HCT116 (cell line): ENCODE results near the gene IRX6. TPM values are rescaled to one million over a fixed set of nuclear protein-coding genes. Genes with fewer than 3 reads are reported as not detected.

ENCODE experiments used
- ATAC-seq: fragments of 200-7000 bp; cut with Tn5 transposase; 2 replicates; pipeline ENCODE4 v1.9.1; 2020; ENCODE audit warnings: mild to moderate bottlenecking, moderate library complexity
- BruUV-seq: library from RNA; stranded (reverse); fragments of 400-500 nt; replicated peaks from 2 replicates; lab custom pipeline; 2021; lab: Mats Ljungman, UMichigan
- CTCF ChIA-PET: fragments of 300-600 bp; sonication (Branson Sonifier 250); formaldehyde crosslinking; loops from one replicate; lab custom pipeline; 2021; ENCODE audit warnings: antibody characterized with exemption; lab: Charles Lee
- POLR2A ChIA-PET: fragments of 300-600, 350-600 bp; sonication (Branson Sonifier 250); formaldehyde crosslinking; loops from one replicate; lab custom pipeline; 2021; ENCODE audit warnings: antibody characterized with exemption; lab: Charles Lee
- RAD21 ChIA-PET, 2 experiments: fragments of 300-600 bp; sonication (Branson Sonifier 250); formaldehyde crosslinking; loops; one replicate each; lab custom pipeline; 2023; ENCODE audit warnings: low total read pairs in 2 of 2; ENCODE audit not compliant: uncharacterized antibody in 2 of 2, unreplicated experiment in 2 of 2, low non-redundant PET in 1 of 2; lab: Charles Lee
- DNase-seq: peaks from one replicate; pipeline ENCODE4 v3.0.0-alpha.2; 2010; ENCODE audit warnings: low read depth, low spot score
- H2AFZ ChIP-seq: fragments of 200-600 bp; shearing (Covaris generic), sonication (generic); 2 replicates; pipeline ENCODE4 v1.6.1; 2017; ENCODE audit warnings: low read depth, mixed run types, mixed read lengths, antibody characterized with exemption, low read length; ENCODE audit not compliant: poor library complexity, severe bottlenecking
- H3K27ac ChIP-seq: 2 replicates; pipeline ENCODE4 v1.5.1; 2012; ENCODE audit warnings: low read depth, low read length
- H3K27me3 ChIP-seq: fragments of 200-600 bp; sonication (generic); 2 replicates; pipeline ENCODE4 v1.6.1; 2016; ENCODE audit warnings: mixed run types, low read length, mixed read lengths; ENCODE audit not compliant: insufficient read depth
- H3K36me3 ChIP-seq, 2 experiments: fragments of 200-500 bp in 1 of 2; fragments of 200-600 bp in 1 of 2; sonication (Bioruptor generic) in 1 of 2; sonication (generic) in 1 of 2; 2 replicates each; pipeline versions ENCODE4 v1.5.1 to v1.6.1; 2014 to 2016; ENCODE audit warnings: low read length in 2 of 2, inconsistent platforms in 1 of 2, mixed read lengths in 1 of 2, mixed run types in 1 of 2; ENCODE audit not compliant: insufficient read depth in 2 of 2, control insufficient read depth in 1 of 2
- H3K4me1 ChIP-seq, 2 experiments: fragments of 200-600 bp in 1 of 2; sonication (generic) in 1 of 2; 2 replicates each; pipeline versions ENCODE4 v1.5.1 to v1.6.1; 2012 to 2017; ENCODE audit warnings: low read length in 2 of 2, inconsistent platforms in 1 of 2, mild to moderate bottlenecking in 1 of 2, mixed read lengths in 1 of 2, mixed run types in 1 of 2, moderate library complexity in 1 of 2; ENCODE audit not compliant: insufficient read depth in 2 of 2, control insufficient read depth in 1 of 2
- H3K4me2 ChIP-seq: fragments of 200-600 bp; sonication (generic); 2 replicates; pipeline ENCODE4 v1.6.1; 2017; ENCODE audit warnings: mixed run types, low read length, mixed read lengths
- H3K4me3 ChIP-seq, 2 experiments: fragments of 200-600 bp in 1 of 2; sonication (generic) in 1 of 2; replicated peaks in 1 of 2; 2 replicates each; pipeline ENCODE4 v1.5.1; 2011 to 2016; ENCODE audit warnings: low read length in 2 of 2, control low read depth in 1 of 2, low read depth in 1 of 2, mild to moderate bottlenecking in 1 of 2, mixed read lengths in 1 of 2, mixed run types in 1 of 2
- H3K79me2 ChIP-seq: fragments of 200-600 bp; sonication (generic); 2 replicates; pipeline ENCODE4 v1.6.1; 2017; ENCODE audit warnings: mild to moderate bottlenecking, mixed run types, low read length, moderate library complexity, mixed read lengths; ENCODE audit not compliant: insufficient read depth
- H3K9ac ChIP-seq: fragments of 200-600 bp; sonication (generic); 2 replicates; pipeline ENCODE4 v1.6.1; 2016; ENCODE audit warnings: low read length, mixed read lengths
- H3K9me2 ChIP-seq: fragments of 200-600 bp; sonication (generic), shearing (Covaris generic); 2 replicates; pipeline ENCODE4 v1.6.1; 2017; ENCODE audit warnings: mixed run types, mild to moderate bottlenecking, moderate library complexity; ENCODE audit not compliant: insufficient read depth
- H3K9me3 ChIP-seq, 2 experiments: fragments of 200-500 bp in 1 of 2; fragments of 200-600 bp in 1 of 2; sonication (Bioruptor generic) in 1 of 2; sonication (generic) in 1 of 2; 2 replicates each; pipeline ENCODE4 v1.6.1; 2014 to 2017; ENCODE audit warnings: low read length in 2 of 2, mixed read lengths in 2 of 2, inconsistent platforms in 1 of 2, low read depth in 1 of 2, mild to moderate bottlenecking in 1 of 2, mixed run types in 1 of 2, moderate library complexity in 1 of 2; ENCODE audit not compliant: control insufficient read depth in 1 of 2, insufficient read depth in 1 of 2
- H4K20me1 ChIP-seq: fragments of 200-600 bp; sonication (generic), shearing (Covaris generic); 2 replicates; pipeline ENCODE4 v1.6.1; 2017; ENCODE audit warnings: mixed run types, mild to moderate bottlenecking, moderate library complexity; ENCODE audit not compliant: insufficient read depth
- CBX3 ChIP-seq: IDR thresholded peaks from 2 replicates; pipeline ENCODE4 v1.6.1; 2012; ENCODE audit warnings: low read depth
- ELF1 ChIP-seq: IDR thresholded peaks from 2 replicates; pipeline ENCODE4 v1.6.1; 2012; ENCODE audit warnings: low read depth, borderline replicate concordance
- EZH2 ChIP-seq: fragments of 200-600 bp; sonication (generic); IDR thresholded peaks from 2 replicates; pipeline ENCODE4 v1.6.1; 2017; ENCODE audit warnings: antibody characterized with exemption, mixed run types
- EZH2phosphoT487 ChIP-seq: fragments of 200-600 bp; IDR thresholded peaks from 2 replicates; pipeline ENCODE4 v1.6.1; 2018; ENCODE audit warnings: antibody characterized with exemption, borderline replicate concordance
- FOSL1 ChIP-seq: IDR thresholded peaks from 2 replicates; pipeline ENCODE4 v1.6.1; 2012; ENCODE audit warnings: low read depth
- POLR2A ChIP-seq: IDR thresholded peaks from 2 replicates; pipeline ENCODE4 v1.7.0; 2011; ENCODE audit warnings: borderline replicate concordance; ENCODE audit not compliant: insufficient read depth, insufficient read length; ENCODE audit errors: extremely low read depth
- POLR2AphosphoS5 ChIP-seq: IDR thresholded peaks from 2 replicates; pipeline ENCODE4 v1.6.1; 2011; ENCODE audit warnings: mild to moderate bottlenecking, low read depth, low read length, moderate library complexity
- SIN3A ChIP-seq: IDR thresholded peaks from 2 replicates; pipeline ENCODE4 v1.6.1; 2012; ENCODE audit warnings: low read depth
- TCF7L2 ChIP-seq: IDR thresholded peaks from 2 replicates; pipeline ENCODE4 v1.7.0; 2011; ENCODE audit warnings: borderline replicate concordance, inconsistent platforms; ENCODE audit not compliant: insufficient read depth, insufficient read length; ENCODE audit errors: extremely low read depth
- ZFX ChIP-seq: fragments of 450-650 bp; IDR thresholded peaks from 2 replicates; pipeline ENCODE4 v1.6.1; 2017
- ZNF274 ChIP-seq: fragments of 200-500 bp; sonication (Bioruptor generic); IDR thresholded peaks from 2 replicates; pipeline ENCODE4 v1.6.1; 2014; ENCODE audit warnings: mild to moderate bottlenecking, low read depth, low read length, inconsistent platforms
- intact Hi-C: fragments of 100-400 bp; cut with micrococcal nuclease; formaldehyde crosslinking; loops from 2 replicates; pipeline ENCODE4 v1.10.0; 2022
- total RNA-seq: library from RNA; stranded (reverse); gene quantifications from one replicate; pipeline ENCODE4 v1.2.1, GENCODE V29; 2021; ENCODE audit not compliant: unreplicated experiment
- TF ChIP-seq, protein P1 (sequence below): IDR thresholded peaks from 2 replicates; pipeline ENCODE4 v1.6.1; 2012; ENCODE audit warnings: low read depth
- TF ChIP-seq, protein P2 (sequence below), 3 experiments: fragments of 200-600 bp in 1 of 3; sonication (generic) in 1 of 3; IDR thresholded peaks in 2 of 3; conservative IDR thresholded peaks in 1 of 3; 2 replicates each; pipeline ENCODE4 v1.5.1; 2012 to 2017; ENCODE audit warnings: low read depth in 2 of 3, low read length in 2 of 3, antibody characterized with exemption in 1 of 3, borderline replicate concordance in 1 of 3, control low read depth in 1 of 3, mild to moderate bottlenecking in 1 of 3, mixed read lengths in 1 of 3, mixed run types in 1 of 3, moderate library complexity in 1 of 3; ENCODE audit not compliant: insufficient read depth in 1 of 3
- TF ChIP-seq, protein P3 (sequence below): IDR thresholded peaks from 2 replicates; pipeline ENCODE4 v1.6.1; 2012
- TF ChIP-seq, protein P4 (sequence below): IDR thresholded peaks from 2 replicates; pipeline ENCODE4 v1.6.1; 2011; ENCODE audit warnings: mild to moderate bottlenecking, low read length, moderate library complexity; ENCODE audit not compliant: insufficient replicate concordance; ENCODE audit errors: extremely low read depth
- TF ChIP-seq, protein P5 (sequence below): IDR thresholded peaks from 2 replicates; pipeline ENCODE4 v1.6.1; 2012

The IRX6 gene
- total RNA-seq, 1 experiment from 2014 or later = not detected

DNA sequence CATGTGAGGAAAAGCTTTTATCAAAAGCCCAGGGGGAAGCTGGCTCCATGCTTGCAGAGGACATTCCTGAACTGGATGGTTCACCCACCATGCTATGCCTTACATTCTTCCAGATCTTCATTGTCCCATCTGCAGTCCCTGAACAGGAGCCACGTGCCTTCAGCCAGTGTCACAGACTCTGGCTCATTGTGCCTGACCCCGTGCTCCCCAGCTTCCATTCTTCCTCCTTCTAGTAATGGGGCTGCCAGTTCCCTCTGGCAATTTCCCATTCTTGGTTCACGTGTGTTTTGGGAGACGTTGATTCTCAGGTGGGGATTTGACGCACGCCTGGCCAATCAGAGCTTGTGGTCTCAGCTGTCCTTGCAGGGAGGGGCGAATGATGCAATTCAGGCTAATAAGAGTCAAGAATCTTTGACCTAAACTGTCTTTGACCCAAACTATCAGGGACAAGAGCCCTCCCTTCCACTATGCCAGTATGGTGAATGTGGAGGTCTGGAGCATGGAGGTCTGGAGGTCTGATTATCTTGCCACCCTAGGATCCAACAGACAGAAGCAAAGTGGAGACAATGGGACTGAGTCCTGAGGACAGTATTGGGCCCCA is 52.7 kb downstream of the IRX6 start:
- CTCF ChIA-PET = no interaction called here
- H3K36me3 ChIP-seq = no peaks in the 10 kb centered on the region
- no peak overlapping the region for H3K9ac ChIP-seq
- H3K9me3 ChIP-seq = no peaks in the 10 kb centered on the region
- no peak overlapping the region for H3K4me2 ChIP-seq
- RAD21 ChIA-PET = no interaction called here
- no peak for DNase-seq
- intact Hi-C loops = no loop called here
- H3K27me3 ChIP-seq = peaks cover 40% of the 10 kb centered on the region
- POLR2A ChIA-PET = no interaction called here
- no peaks in the 10 kb centered on the region for H3K9me2 ChIP-seq
- no peaks in the 10 kb centered on the region for H3K79me2 ChIP-seq
- no peak for ATAC-seq
- H3K4me1 ChIP-seq = no peaks in the 10 kb centered on the region
- H3K4me3 ChIP-seq = no peak overlapping the region
- H2AFZ ChIP-seq = no peak overlapping the region
- no TSS peak for BruUV-seq
- H4K20me1 ChIP-seq = no peaks in the 10 kb centered on the region
- TF ChIP-seq POLR2AphosphoS5 = no peak
- TF ChIP-seq, protein P1, sequence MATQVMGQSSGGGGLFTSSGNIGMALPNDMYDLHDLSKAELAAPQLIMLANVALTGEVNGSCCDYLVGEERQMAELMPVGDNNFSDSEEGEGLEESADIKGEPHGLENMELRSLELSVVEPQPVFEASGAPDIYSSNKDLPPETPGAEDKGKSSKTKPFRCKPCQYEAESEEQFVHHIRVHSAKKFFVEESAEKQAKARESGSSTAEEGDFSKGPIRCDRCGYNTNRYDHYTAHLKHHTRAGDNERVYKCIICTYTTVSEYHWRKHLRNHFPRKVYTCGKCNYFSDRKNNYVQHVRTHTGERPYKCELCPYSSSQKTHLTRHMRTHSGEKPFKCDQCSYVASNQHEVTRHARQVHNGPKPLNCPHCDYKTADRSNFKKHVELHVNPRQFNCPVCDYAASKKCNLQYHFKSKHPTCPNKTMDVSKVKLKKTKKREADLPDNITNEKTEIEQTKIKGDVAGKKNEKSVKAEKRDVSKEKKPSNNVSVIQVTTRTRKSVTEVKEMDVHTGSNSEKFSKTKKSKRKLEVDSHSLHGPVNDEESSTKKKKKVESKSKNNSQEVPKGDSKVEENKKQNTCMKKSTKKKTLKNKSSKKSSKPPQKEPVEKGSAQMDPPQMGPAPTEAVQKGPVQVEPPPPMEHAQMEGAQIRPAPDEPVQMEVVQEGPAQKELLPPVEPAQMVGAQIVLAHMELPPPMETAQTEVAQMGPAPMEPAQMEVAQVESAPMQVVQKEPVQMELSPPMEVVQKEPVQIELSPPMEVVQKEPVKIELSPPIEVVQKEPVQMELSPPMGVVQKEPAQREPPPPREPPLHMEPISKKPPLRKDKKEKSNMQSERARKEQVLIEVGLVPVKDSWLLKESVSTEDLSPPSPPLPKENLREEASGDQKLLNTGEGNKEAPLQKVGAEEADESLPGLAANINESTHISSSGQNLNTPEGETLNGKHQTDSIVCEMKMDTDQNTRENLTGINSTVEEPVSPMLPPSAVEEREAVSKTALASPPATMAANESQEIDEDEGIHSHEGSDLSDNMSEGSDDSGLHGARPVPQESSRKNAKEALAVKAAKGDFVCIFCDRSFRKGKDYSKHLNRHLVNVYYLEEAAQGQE = no peak
- TF ChIP-seq ZFX = no peak
- TF ChIP-seq, protein P2, sequence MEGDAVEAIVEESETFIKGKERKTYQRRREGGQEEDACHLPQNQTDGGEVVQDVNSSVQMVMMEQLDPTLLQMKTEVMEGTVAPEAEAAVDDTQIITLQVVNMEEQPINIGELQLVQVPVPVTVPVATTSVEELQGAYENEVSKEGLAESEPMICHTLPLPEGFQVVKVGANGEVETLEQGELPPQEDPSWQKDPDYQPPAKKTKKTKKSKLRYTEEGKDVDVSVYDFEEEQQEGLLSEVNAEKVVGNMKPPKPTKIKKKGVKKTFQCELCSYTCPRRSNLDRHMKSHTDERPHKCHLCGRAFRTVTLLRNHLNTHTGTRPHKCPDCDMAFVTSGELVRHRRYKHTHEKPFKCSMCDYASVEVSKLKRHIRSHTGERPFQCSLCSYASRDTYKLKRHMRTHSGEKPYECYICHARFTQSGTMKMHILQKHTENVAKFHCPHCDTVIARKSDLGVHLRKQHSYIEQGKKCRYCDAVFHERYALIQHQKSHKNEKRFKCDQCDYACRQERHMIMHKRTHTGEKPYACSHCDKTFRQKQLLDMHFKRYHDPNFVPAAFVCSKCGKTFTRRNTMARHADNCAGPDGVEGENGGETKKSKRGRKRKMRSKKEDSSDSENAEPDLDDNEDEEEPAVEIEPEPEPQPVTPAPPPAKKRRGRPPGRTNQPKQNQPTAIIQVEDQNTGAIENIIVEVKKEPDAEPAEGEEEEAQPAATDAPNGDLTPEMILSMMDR (IDR thresholded peaks at IDR 0.05 in 2 of 3, conservative IDR thresholded peaks at IDR 0.05 in 1 of 3; ENCODE audit: borderline replicate concordance in 1 of 3, insufficient read depth in 1 of 3, low read depth in 2 of 3, low read length in 2 of 3) = no peak
- TF ChIP-seq TCF7L2 = no peak
- no peak for TF ChIP-seq EZH2
- no peak for TF ChIP-seq CBX3
- TF ChIP-seq ELF1 = no peak
- TF ChIP-seq, protein P3, sequence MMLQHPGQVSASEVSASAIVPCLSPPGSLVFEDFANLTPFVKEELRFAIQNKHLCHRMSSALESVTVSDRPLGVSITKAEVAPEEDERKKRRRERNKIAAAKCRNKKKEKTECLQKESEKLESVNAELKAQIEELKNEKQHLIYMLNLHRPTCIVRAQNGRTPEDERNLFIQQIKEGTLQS = no peak
- TF ChIP-seq, protein P4, sequence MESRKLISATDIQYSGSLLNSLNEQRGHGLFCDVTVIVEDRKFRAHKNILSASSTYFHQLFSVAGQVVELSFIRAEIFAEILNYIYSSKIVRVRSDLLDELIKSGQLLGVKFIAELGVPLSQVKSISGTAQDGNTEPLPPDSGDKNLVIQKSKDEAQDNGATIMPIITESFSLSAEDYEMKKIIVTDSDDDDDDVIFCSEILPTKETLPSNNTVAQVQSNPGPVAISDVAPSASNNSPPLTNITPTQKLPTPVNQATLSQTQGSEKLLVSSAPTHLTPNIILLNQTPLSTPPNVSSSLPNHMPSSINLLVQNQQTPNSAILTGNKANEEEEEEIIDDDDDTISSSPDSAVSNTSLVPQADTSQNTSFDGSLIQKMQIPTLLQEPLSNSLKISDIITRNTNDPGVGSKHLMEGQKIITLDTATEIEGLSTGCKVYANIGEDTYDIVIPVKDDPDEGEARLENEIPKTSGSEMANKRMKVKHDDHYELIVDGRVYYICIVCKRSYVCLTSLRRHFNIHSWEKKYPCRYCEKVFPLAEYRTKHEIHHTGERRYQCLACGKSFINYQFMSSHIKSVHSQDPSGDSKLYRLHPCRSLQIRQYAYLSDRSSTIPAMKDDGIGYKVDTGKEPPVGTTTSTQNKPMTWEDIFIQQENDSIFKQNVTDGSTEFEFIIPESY = no peak
- no peak for TF ChIP-seq EZH2phosphoT487
- TF ChIP-seq POLR2A = no peak
- no peak for TF ChIP-seq FOSL1
- TF ChIP-seq SIN3A = no peak
- no peak for TF ChIP-seq ZNF274
- TF ChIP-seq, protein P5, sequence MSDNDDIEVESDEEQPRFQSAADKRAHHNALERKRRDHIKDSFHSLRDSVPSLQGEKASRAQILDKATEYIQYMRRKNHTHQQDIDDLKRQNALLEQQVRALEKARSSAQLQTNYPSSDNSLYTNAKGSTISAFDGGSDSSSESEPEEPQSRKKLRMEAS = no peak
- TF ChIP-seq, all 23 proteins: peak for 0
- no peak overlapping the region for H3K27ac ChIP-seq
